Urinary bladder (tissue), 4 donors: Measurements from ENCODE around the gene PCDHGA12. TPM values are rescaled to one million over a fixed set of nuclear protein-coding genes. Genes with fewer than 3 reads are reported as not detected.
"Not testable (repeated sequence)": the region's sequence is repeated elsewhere in the genome, so short reads cannot be mapped to it uniquely, and the experiment has no call there.

Experiments used
- DNase-seq: peaks from one replicate; pipeline ENCODE4 v3.0.0-alpha.2; 2015; ENCODE audit errors: extremely low spot score
- H3K27ac ChIP-seq: one replicate; pipeline ENCODE4 v1.5.1; 2013; ENCODE audit warnings: low read depth, mild to moderate bottlenecking, moderate library complexity
- H3K36me3 ChIP-seq: one replicate; pipeline ENCODE4 v1.6.1; 2013; ENCODE audit warnings: mild to moderate bottlenecking, moderate library complexity; ENCODE audit not compliant: insufficient read depth
- H3K4me1 ChIP-seq: one replicate; pipeline ENCODE4 v1.6.1; 2013; ENCODE audit warnings: mild to moderate bottlenecking, moderate library complexity; ENCODE audit not compliant: insufficient read depth
- H3K4me3 ChIP-seq: one replicate; pipeline ENCODE4 v1.5.1; 2013; ENCODE audit warnings: low read depth, low read length
- WGBS: extraction: QIAGEN DNeasy Blood & Tissue Kit; methylation state at CpG from one replicate; pipeline ENCODE4 v1.1.7; 2013; 5-methylcytosine and 5-hydroxymethylcytosine counted together
- polyA plus RNA-seq: library from polyadenylated mRNA; stranded (reverse); fragments of 200-250 nt; gene quantifications from one replicate; pipeline ENCODE4 v1.2.3, GENCODE V29; 2013
- total RNA-seq: library from RNA; depleted of rRNA; stranded (reverse); fragments of >200 nt; gene quantifications from one replicate; pipeline ENCODE4 v1.2.3, GENCODE V29; 2014
- donor health status: healthy with polysubstance abuse.
- donor health status: healthy.

PCDHGA12 gene
- total and polyA plus RNA-seq, 2 donors, result 2.9 to 7.8 TPM

GRCh38 chr5:141397756-141398551 is 32.4 kb upstream of the PCDHGA12 start, which contains the start of gene PCDHGB5:
TSS of gene PCDHGB5 (plus strand) at chr5:141397947. CDS start at chr5:141398128, 181 bp downstream.
- peak within 1 kb of the TSS; percentile 6 for H3K4me3 ChIP-seq
- not testable (repeated sequence) for H3K27ac ChIP-seq, H3K36me3 ChIP-seq, DNase-seq, H3K4me1 ChIP-seq
- 7% methylated on average over 25 of the region's 43 CpGs for WGBS

DNA sequence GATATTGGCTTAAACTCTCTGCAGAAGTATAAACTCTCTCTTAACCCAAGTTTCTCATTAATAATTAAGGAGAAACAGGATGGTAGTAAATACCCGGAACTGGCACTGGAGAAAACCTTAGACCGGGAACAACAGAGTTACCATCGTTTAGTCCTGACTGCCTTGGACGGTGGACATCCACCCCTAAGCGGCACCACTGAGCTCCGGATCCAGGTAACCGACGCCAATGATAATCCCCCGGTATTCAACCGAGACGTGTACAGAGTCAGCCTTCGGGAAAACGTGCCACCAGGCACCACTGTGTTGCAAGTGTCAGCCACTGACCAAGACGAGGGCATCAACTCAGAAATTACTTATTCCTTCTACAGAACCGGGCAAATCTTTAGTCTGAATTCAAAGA is 31.7 kb upstream of the PCDHGA12 start:
- peak overlapping the region; percentile 6 for H3K4me3 ChIP-seq
- DNase-seq, result no peak
- no peaks in the 10 kb centered on the region for H3K36me3 ChIP-seq
- WGBS, result 27% methylated on average over 15 of the region's 15 CpGs
- H3K27ac ChIP-seq, result no peak overlapping the region
- H3K4me1 ChIP-seq, result no peaks in the 10 kb centered on the region

DNA sequence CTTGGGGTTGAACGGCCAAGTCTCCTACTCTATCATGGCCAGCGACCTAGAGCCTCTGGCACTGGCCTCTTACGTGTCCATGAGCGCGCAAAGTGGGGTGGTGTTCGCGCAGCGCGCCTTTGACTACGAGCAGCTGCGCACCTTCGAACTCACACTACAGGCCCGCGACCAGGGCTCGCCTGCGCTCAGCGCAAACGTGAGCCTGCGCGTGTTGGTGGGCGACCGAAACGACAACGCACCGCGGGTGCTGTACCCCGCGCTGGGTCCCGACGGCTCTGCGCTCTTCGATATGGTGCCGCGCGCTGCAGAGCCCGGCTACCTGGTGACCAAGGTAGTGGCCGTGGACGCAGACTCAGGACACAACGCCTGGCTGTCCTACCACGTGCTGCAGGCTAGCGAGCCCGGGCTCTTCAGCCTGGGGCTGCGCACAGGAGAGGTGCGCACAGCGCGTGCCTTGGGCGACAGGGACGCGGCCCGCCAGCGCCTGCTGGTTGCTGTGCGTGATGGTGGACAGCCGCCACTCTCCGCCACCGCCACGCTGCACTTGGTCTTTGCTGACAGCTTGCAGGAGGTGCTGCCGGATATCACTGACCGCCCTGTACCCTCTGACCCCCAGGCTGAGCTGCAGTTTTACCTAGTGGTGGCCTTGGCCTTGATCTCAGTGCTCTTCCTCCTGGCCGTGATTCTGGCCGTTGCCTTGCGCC is 30.6 kb upstream of the PCDHGA12 start:
- H3K4me3 ChIP-seq, result no peak overlapping the region
- WGBS, result 23% methylated on average over 61 of the region's 61 CpGs
- no peak for DNase-seq

GRCh38 chr5:141402553-141403243 is 27.6 kb upstream of the PCDHGA12 start, which contains the start of gene PCDHGA9:
TSS of gene PCDHGA9 (plus strand) at chr5:141402778. CDS start at chr5:141402953, 175 bp downstream.
- H3K36me3 ChIP-seq, result no peaks in the 10 kb centered on the region
- no peaks in the 10 kb centered on the region for H3K4me1 ChIP-seq
- DNase-seq, result no peak
- WGBS, result 16% methylated on average over 27 of the region's 27 CpGs
- no peak within 1 kb of the TSS for H3K27ac ChIP-seq
- H3K4me3 ChIP-seq, result no peak within 1 kb of the TSS

More for the DNA sequence above, 30.6 kb upstream of the PCDHGA12 start:
- Histone ChIP-seq H3K36me3 (no peaks in the 10 kb centered on the region), H3K4me1 (no peaks in the 10 kb centered on the region), H3K27ac (no peak overlapping the region)

GRCh38 chr5:141403387-141403786 is 26.9 kb upstream of the PCDHGA12 start:
- Histone ChIP-seq H3K4me3 (no peak overlapping the region), H3K36me3 (no peaks in the 10 kb centered on the region), H3K27ac (no peak overlapping the region), H3K4me1 (no peaks in the 10 kb centered on the region)
- WGBS, result 26% methylated on average over 22 of the region's 22 CpGs
- no peak for DNase-seq

DNA sequence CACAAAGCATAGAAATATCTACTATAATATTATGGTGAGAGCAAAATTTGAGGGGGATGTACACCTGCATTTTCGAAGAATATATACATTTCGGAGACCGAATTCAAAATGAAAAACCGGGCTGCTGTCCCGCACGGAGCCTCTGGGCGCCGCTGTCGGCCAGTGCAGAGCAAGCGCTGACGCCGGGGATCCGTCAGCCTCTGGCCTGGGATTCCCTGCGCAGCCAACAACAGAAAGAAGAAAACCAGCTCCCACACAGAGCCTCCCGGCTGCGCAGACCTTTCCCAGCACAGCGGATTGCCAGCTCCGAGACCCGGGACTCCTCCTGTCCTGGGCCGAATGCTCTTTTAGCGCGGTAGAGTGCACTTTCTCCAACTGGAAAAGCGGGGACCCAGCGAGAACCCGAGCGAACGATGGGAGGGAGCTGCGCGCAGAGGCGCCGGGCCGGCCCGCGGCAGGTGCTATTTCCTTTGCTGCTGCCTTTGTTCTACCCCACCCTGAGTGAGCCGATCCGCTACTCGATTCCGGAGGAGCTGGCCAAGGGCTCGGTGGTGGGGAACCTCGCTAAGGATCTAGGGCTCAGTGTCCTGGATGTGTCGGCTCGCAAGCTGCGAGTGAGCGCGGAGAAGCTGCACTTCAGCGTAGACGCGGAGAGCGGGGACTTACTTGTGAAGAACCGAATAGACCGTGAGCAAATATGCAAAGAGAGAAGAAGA is 22.4 kb upstream of the PCDHGA12 start, which contains the start of gene PCDHGB6:
Gene PCDHGB6 (plus strand): TSS at position 232 of the 716 bp plus-strand sequence. CDS start 182 bp downstream, at position 414.
- not testable (repeated sequence) for H3K4me1 ChIP-seq, H3K36me3 ChIP-seq, H3K4me3 ChIP-seq, DNase-seq, H3K27ac ChIP-seq
- 9% methylated on average over 48 of the region's 51 CpGs for WGBS

DNA sequence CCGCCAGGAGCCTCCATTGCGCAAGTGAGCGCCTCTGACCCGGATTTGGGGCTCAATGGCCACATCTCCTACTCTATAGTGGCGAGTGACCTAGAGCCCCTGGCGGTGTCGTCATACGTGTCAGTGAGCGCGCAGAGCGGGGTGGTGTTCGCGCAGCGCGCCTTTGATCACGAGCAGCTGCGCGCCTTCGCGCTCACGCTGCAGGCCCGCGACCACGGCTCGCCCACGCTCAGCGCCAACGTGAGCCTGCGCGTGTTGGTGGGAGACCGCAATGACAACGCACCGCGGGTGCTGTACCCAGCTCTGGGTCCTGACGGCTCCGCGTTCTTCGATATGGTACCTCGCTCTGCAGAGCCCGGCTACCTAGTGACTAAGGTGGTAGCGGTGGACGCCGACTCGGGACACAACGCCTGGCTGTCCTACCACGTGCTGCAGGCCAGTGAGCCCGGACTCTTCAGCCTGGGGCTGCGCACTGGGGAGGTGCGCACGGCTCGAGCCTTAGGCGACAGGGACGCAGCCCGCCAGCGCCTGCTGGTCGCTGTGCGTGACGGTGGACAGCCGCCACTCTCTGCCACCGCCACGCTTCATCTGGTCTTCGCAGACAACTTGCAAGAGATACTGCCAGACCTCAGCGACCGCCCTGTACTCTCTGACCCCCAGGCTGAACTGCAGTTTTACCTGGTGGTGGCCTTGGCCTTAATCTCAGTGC is 20.6 kb upstream of the PCDHGA12 start:
- H3K4me3 ChIP-seq, result no peak overlapping the region
- H3K27ac ChIP-seq, result no peak overlapping the region
- 20% methylated on average over 64 of the region's 64 CpGs for WGBS
- no peak for DNase-seq
- H3K36me3 ChIP-seq, result no peaks in the 10 kb centered on the region
- H3K4me1 ChIP-seq, result no peaks in the 10 kb centered on the region

- Histone ChIP-seq H3K27ac (no peak overlapping the region), H3K4me3 (no peak overlapping the region), H3K4me1 (no peaks in the 10 kb centered on the region), H3K36me3 (no peaks in the 10 kb centered on the region)
- 51% methylated on average over 3 of the region's 3 CpGs for WGBS
- no peak for DNase-seq
Observed at GRCh38 chr5:141411575-141411974, 18.7 kb upstream of the PCDHGA12 start.

GRCh38 chr5:141412854-141413539 is 17.3 kb upstream of the PCDHGA12 start, which contains the start of gene PCDHGA10:
TSS of gene PCDHGA10 (plus strand) at chr5:141412987. CDS start at chr5:141413176, 189 bp downstream.
- no peak for DNase-seq
- WGBS, result 14% methylated on average over 31 of the region's 31 CpGs
- Histone ChIP-seq H3K27ac (no peak within 1 kb of the TSS), H3K4me3 (peak within 1 kb of the TSS; percentile 15), H3K4me1 (no peaks in the 10 kb centered on the region), H3K36me3 (no peaks in the 10 kb centered on the region)

DNA sequence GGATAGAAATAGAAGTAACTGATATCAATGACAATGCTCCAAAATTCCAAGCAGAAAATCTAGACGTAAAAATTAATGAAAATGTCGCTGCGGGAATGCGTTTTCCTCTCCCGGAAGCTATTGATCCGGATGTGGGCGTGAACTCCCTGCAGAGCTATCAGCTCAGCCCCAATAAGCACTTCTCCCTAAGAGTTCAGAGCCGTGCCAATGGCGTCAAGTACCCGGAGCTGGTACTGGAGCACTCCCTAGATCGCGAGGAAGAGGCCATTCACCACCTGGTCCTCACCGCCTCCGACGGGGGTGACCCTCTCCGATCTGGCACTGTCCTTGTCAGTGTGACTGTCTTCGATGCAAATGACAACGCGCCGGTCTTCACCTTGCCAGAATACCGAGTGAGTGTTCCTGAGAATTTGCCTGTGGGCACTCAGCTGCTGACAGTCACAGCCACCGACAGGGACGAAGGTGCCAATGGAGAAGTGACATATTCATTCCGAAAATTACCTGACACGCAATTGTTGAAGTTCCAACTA is 16.7 kb upstream of the PCDHGA12 start:
- 16% methylated on average over 25 of the region's 25 CpGs for WGBS
- no peak for DNase-seq
- Histone ChIP-seq H3K4me1 (no peaks in the 10 kb centered on the region), H3K4me3 (no peak overlapping the region), H3K36me3 (no peaks in the 10 kb centered on the region), H3K27ac (no peak overlapping the region)

- H3K36me3 ChIP-seq, H3K27ac ChIP-seq, DNase-seq, H3K4me3 ChIP-seq, H3K4me1 ChIP-seq: not testable (repeated sequence)
- 26% methylated on average over 40 of the region's 46 CpGs for WGBS
Observed at GRCh38 chr5:141414548-141415274, 15.6 kb upstream of the PCDHGA12 start.
